HG02571 (cell line): Measurements from ENCODE around the gene PAFAH1B1.
"Not testable (repeated sequence)": the region's sequence is repeated elsewhere in the genome, so short reads cannot be mapped to it uniquely, and the experiment has no call there.

Experiments
- ATAC-seq: cut with Tn5 transposase; IDR thresholded peaks from one replicate; pipeline ENCODE4 v1.9.1; 2021; ENCODE audit warnings: mild to moderate bottlenecking, moderate library complexity; ENCODE audit not compliant: unreplicated experiment

PAFAH1B1 gene

DNA sequence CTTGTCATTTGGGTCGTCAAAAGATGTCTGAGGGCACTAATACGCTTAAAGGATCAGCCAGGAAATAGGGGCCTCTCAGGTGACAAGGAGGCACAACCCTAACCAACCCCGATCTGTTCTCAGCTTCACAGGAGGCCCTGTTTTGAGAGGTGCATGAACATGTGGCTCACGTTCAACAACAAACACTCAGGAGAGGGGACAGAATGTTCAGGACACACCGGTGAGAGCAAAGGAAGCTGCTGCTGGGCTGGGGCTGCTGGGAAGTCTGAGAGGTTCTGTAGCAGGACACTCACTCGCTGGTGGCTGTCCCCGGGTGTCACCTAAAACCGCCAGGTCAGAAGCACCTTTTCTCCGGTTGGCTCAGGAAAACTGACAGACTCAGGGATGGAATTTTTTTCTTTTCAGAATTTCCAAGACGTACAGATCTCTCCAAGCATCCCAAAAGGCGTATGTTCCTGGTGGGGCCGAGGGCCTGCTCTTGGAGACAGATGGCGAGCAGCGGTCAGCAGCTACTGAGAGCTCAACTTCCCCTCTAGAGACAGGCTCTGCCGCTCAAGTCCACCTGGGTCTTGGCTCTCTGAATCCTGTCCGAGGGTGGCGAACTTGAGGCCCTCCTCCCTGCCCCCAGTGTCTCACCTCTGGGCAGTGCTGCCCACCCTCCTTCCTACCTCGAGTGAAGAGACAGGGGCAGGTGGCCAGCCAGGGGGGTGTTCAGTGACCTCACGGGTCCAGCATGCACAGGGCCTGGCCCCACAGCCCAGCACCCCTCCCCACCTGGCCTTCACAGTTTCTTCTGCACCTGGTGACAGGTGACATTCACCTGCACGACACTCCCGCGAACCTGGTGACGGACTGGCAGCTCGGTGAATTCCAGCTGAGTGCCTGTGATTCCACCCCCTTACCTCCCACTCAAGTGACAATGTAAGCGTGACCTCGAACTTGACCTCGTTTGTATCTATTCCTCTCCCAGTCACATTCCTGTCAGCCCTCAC, 95.2 kb downstream of the PAFAH1B1 start:
- no peak for ATAC-seq

GRCh38 chr17:2689411-2690164, 96.1 kb downstream of the PAFAH1B1 start:
- no peak for ATAC-seq

DNA sequence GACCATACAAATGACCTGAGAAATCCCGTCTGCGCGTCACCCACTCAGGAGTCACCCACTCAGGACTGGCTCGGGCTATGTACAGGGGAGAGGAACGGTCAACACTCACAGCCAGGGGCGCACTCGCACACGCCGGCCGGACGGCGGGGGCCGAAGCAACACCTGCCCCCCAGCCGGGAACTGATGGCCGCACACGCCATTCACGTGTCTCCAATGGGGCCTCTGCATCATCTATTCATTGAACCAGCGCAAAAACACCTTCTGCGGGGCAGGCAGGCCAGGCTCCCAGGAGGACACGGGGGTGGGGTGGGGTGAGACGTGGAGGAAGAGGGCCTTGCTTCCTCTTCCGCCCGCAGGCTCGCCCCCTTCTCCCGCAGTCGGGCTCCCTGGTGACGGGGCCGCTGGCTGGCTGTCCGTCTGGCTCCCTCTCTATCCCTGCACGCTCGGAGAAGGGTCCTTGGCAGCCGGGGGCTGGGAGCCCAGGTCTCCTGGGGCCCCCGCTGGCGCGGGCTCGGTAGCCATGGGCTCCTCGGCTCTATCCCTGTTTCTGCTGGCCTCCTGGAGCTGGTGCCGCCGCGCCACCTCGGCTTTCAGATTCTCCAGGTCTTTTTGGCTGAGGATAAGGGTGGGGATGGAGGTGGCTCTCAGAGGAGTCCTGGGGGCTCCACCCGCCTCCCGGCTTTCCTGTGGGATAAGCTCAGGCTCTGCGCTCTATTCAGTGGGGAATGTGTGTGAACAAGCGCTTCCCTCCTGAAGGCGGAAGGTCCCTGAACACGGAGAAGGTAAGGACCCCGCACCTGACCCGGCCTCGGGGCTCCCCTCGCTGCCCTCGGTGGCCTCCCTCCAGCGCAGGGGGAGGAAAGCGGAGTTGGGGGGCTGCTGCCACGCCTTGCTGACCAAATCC, 97.0 kb downstream of the PAFAH1B1 start:
- ATAC-seq, result no peak

DNA sequence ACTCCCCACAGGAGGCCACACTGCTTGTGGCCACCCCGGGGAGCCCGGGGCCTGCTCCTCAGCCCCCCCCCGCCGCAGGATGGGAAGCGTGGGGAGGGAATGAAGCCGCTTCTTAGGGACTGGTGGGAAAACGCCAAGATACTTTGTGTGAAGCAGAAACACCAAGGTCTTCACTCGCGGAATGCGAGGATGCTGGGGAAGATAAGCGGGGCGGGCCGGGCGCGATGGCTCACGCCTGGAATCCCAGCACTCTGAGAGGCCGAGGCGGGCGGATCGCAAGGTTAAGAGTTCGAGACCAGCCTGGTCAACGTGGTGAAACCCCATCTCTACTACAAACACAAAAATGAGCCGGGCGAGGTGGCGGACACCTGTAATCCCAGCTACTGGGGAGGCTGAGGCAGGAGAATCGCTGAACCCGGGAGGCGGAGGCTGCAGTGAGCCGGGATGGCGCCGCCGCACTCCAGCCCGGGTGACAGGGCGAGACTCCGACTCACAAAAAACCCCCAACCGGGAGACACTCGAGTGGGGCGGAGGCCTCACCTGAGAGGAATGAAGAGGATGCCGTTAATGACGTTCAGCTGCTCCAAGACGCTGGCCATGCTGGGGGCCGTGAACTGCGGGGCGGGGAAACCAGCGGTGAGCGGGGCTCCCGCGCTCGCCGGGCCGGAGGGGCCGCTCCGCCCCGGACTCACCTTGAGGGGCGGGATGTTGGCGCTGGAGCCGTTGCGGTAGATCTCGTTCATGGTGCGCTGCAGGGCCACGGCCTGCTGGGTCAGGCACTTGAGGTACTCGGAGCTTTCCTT, 97.8 kb downstream of the PAFAH1B1 start:
- no peak for ATAC-seq

DNA sequence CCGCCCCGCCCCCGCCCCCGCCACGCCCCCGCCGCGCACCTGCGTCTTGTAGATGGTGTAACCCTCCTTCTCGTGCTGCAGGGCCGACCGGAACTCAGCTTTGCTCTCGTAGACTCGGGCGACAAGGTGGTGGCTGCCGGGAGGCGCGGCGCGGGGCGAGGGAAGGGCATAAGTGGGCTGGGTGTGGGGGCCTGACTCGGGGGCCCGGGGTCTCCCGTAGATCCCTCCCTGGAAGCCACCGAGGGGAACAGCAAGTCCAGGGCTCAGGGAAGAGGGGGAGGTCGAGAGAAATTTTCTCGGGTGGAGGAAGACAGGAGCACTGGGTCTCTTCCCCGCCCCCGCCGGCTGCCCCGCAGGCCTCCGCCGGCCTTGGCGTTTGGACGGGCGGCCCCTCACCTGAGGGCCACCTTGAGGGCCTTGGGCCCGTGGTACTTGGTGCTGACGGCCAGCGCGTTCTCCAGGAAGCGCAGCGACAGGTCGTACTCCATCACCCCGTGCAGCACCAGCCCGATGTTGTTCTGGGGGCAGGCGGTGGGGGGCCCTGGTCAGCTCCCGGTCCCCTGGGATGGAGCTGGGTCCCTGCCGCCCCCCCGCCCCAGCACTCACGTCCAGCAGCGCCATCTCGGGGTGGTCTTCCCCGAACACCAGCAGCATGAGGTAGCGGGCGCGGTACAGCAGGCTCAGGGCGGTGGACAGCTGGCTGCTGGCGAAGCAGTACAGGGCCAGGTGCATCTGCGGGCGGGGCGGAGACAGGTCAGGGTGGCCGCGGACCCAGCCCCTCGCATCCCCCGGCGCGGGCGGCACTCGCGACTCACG, 98.7 kb downstream of the PAFAH1B1 start:
- ATAC-seq, result no peak

DNA sequence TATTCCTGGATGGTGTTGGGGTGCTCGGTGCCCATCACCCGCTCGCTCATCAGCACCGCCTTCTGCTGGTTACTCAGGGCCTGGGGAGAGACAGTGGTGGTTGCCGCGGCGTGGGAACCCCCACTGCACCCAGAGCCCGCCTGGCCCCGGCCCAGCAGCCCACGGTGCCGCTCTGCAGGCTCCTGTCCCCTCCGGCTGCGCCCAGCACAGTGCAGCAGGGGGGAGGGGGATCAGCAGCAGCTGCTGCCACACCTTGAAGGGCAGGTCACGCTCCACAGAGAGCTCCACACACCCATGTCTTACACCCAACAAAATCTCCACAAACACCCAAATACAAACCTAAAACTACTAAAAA, 99.3 kb downstream of the PAFAH1B1 start:
- ATAC-seq, result no peak

GRCh38 chr17:2693561-2694380, 100.3 kb downstream of the PAFAH1B1 start:
- ATAC-seq, result no peak

DNA sequence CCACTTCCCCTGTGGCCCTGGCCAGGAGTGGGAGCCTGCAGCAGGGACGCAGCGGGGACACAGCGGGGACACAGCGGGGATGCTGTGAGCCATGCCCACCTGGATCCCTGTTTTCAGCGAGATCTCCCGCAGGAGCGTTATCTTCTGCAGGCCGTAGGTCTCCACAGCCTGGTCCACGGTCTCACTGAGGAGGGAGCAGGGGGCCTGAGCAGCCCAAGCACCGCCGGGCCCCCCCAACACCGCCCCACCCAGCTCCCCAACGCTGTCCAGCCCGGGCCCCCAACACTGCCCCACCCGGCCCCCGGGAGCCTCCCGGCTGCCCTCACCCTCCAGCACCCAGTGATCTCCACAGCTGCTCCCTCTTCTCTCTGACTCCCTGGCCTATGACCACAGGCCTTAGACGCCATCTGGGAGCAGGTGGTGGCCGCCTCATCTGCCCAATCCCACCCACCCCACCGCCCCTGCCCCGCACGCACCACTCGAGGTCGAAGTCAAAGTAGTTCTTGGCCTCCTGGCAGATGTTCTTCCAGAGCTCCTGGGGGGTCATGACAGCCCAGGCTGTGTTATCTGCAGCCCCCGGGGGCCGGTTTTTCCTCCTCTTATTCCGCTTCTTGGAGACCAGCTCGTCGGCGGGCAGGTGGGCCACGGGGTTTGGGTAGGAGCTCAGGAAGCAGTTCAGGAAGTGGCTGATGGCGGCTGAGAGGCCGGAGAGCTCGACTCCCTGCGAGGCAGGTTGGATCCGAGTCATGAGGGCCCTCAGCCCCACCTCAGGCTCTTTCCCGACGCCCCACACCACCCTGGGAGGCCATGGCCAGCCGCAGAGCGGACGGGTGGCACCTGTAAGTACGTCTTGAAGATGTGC, 101.2 kb downstream of the PAFAH1B1 start:
- no peak for ATAC-seq

DNA sequence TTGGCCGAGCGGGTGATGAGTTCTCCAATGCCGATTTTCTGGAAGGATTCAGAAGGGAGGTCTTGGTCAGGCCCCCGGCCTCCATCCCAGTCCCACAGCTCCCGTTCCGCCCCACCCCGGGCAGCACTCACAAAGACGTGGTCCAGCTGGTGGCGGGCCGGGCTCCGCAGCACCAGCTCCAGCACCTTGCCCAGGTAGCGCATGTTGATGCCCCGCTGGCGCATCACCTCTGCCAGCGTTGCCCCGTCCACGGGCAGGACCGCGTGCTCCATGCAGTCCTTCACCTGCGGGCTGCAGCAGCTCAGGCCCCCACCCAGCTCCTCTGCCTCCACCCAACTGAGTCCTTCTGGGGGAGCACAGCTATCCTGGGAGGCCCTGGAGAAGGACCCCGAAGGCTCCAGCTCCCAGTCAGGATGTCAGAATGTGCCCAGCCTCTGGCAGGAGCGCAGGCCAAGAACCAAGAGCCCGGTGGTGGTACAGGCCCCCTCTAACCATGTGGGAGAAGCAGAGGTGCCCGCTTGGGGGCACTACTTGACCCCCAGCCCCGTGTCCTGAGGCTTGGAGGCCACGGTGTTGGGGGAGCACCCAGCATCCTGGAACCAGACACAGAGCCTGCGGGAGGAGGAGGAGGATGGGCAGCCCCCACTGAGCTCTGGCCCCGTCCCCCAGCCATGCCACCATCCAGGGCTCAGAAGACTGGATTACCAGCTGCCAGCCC, 101.9 kb downstream of the PAFAH1B1 start:
- ATAC-seq, result no peak

GRCh38 chr17:2695961-2696760, 102.7 kb downstream of the PAFAH1B1 start:
- ATAC-seq, result no peak

- no peak for ATAC-seq
These were observed 104.2 kb downstream of the PAFAH1B1 start for GRCh38 chr17:2697611-2698162.

- ATAC-seq, result not testable (repeated sequence)
These were observed 105.9 kb downstream of the PAFAH1B1 start for GRCh38 chr17:2699216-2699805.

DNA sequence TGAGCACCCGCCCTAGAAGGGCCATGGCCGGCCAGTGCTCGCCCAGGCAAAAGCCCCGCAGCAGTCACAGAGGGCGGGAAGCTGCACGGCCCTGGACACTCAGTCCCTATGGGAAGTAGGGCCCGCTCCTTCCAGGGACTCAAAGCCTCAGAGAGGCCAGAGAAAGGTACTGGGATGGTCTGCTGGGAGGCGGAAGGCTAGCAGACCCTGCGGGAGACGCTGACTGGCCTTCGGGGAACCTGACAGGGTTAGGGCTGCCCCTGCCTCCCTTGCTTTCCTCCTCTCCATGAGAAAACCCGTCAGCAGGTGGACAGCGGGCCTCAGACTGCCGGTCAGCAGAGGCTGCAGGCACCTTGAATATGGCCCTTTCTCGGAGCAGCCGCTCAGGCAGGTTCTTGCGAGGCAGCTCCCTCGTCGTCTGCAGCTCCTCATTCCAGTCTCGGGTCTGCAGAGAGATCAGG, 106.6 kb downstream of the PAFAH1B1 start:
- ATAC-seq, result no peak

- ATAC-seq, result no peak
These were observed 107.2 kb downstream of the PAFAH1B1 start for GRCh38 chr17:2700491-2701141.
